Liver (tissue), 9 donors: ENCODE results near the gene THRAP3. TPM values are rescaled to one million over a fixed set of nuclear protein-coding genes. Genes with fewer than 3 reads are reported as not detected.

Experiments
- DNase-seq: peaks from one replicate; pipeline ENCODE4 v3.0.0-alpha.2; 2017; ENCODE audit warnings: low spot score
- H3K27ac ChIP-seq, 2 donors: one replicate each; pipeline ENCODE4 v1.7.0; 2013; ENCODE audit warnings: inconsistent platforms in 2 of 2, low read length in 2 of 2, control low read depth in 1 of 2, low read depth in 1 of 2, mild to moderate bottlenecking in 1 of 2
- H3K27me3 ChIP-seq, 4 donors: one replicate each; pipeline versions ENCODE4 v1.6.1 to v1.7.0; 2013; ENCODE audit warnings: low read length in 3 of 4, inconsistent platforms in 1 of 4, mild to moderate bottlenecking in 1 of 4, moderate library complexity in 1 of 4; ENCODE audit not compliant: control insufficient read depth in 4 of 4, insufficient read depth in 4 of 4
- H3K36me3 ChIP-seq, 4 donors: one replicate each; pipeline versions ENCODE4 v1.6.1 to v1.7.0; 2013; ENCODE audit warnings: low read length in 3 of 4, mild to moderate bottlenecking in 3 of 4, low read depth in 1 of 4, moderate library complexity in 1 of 4; ENCODE audit not compliant: control insufficient read depth in 4 of 4, insufficient read depth in 3 of 4
- H3K4me1 ChIP-seq, 4 donors: one replicate each; pipeline versions ENCODE4 v1.6.1 to v1.7.0; 2013; ENCODE audit warnings: low read length in 3 of 4, mild to moderate bottlenecking in 3 of 4, moderate library complexity in 1 of 4; ENCODE audit not compliant: control insufficient read depth in 4 of 4, insufficient read depth in 4 of 4
- H3K4me3 ChIP-seq, 3 donors: one replicate each; pipeline versions ENCODE4 v1.6.1 to v1.7.0; 2013; ENCODE audit warnings: low read length in 3 of 3, control low read depth in 1 of 3, low read depth in 1 of 3, mild to moderate bottlenecking in 1 of 3
- H3K9ac ChIP-seq, 2 donors: one replicate each; pipeline ENCODE4 v1.7.0; 2013; ENCODE audit warnings: low read length in 2 of 2, mild to moderate bottlenecking in 2 of 2, moderate library complexity in 2 of 2, control low read depth in 1 of 2, low read depth in 1 of 2
- H3K9me3 ChIP-seq, 4 donors: one replicate each; pipeline versions ENCODE4 v1.6.1 to v1.7.0; 2013; ENCODE audit warnings: low read length in 3 of 4; ENCODE audit not compliant: control insufficient read depth in 4 of 4
- EGR1 ChIP-seq, 2 donors: IDR thresholded peaks; 2 replicates each; pipeline ENCODE4 v1.6.1; 2016 to 2018; ENCODE audit warnings: antibody characterized with exemption in 2 of 2, low read depth in 2 of 2
- FOXA1 ChIP-seq: IDR thresholded peaks from 2 replicates; pipeline ENCODE4 v1.6.1; 2016; ENCODE audit warnings: antibody characterized with exemption
- FOXA2 ChIP-seq: IDR thresholded peaks from 2 replicates; pipeline ENCODE4 v1.6.1; 2016; ENCODE audit warnings: antibody characterized with exemption
- GABPA ChIP-seq, 2 donors: IDR thresholded peaks in 1 of 2; conservative IDR thresholded peaks in 1 of 2; 2 replicates each; pipeline ENCODE4 v1.6.1; 2016; ENCODE audit warnings: antibody characterized with exemption in 2 of 2, mild to moderate bottlenecking in 1 of 2, moderate library complexity in 1 of 2
- HNF4A ChIP-seq, 2 donors: conservative IDR thresholded peaks; 2 replicates each; pipeline ENCODE4 v1.6.1; 2016; ENCODE audit warnings: antibody characterized with exemption in 2 of 2, mild to moderate bottlenecking in 2 of 2
- HNF4G ChIP-seq: IDR thresholded peaks from 2 replicates; pipeline ENCODE4 v1.6.1; 2016; ENCODE audit warnings: antibody characterized with exemption
- JUND ChIP-seq, 2 donors: IDR thresholded peaks; 2 replicates each; pipeline ENCODE4 v1.6.1; 2016; ENCODE audit warnings: antibody characterized with exemption in 2 of 2
- MAX ChIP-seq: IDR thresholded peaks from 2 replicates; pipeline ENCODE4 v1.6.1; 2016; ENCODE audit warnings: antibody characterized with exemption
- NR2F2 ChIP-seq: IDR thresholded peaks from 2 replicates; pipeline ENCODE4 v1.6.1; 2016; ENCODE audit warnings: antibody characterized with exemption
- RXRA ChIP-seq, 2 donors: IDR thresholded peaks; 2 replicates each; pipeline ENCODE4 v1.6.1; 2017 to 2018; ENCODE audit warnings: antibody characterized with exemption in 2 of 2, mild to moderate bottlenecking in 1 of 2
- SP1 ChIP-seq: IDR thresholded peaks from 2 replicates; pipeline ENCODE4 v1.6.1; 2018; ENCODE audit warnings: antibody characterized with exemption, mild to moderate bottlenecking
- TAF1 ChIP-seq: conservative IDR thresholded peaks from 2 replicates; pipeline ENCODE4 v1.6.1; 2016; ENCODE audit warnings: antibody characterized with exemption, mild to moderate bottlenecking
- YY1 ChIP-seq: IDR thresholded peaks from 2 replicates; pipeline ENCODE4 v1.6.1; 2016; ENCODE audit warnings: antibody characterized with exemption, mild to moderate bottlenecking
- WGBS: extraction: QIAGEN DNeasy Blood & Tissue Kit; methylation state at CpG from one replicate; pipeline ENCODE4 v1.1.7; 2013; 5-methylcytosine and 5-hydroxymethylcytosine counted together
- polyA plus RNA-seq, 2 donors: library from polyadenylated mRNA; stranded (reverse) in 1 of 2; unstranded in 1 of 2; fragments of 200-250 nt in 1 of 2; fragments of >200 nt in 1 of 2; fragmentation: Nextera tagmentation in 1 of 2; extraction: Ambion mirVana in 1 of 2; gene quantifications; one replicate each; pipeline versions ENCODE4 v1.2.1 to v1.2.3, GENCODE V29; 2013 to 2015
- total RNA-seq, 2 donors: library from RNA; depleted of rRNA; stranded (reverse); fragments of >200 nt; gene quantifications; one replicate each; pipeline ENCODE4 v1.2.3, GENCODE V29; 2014
- TF ChIP-seq, protein P1 (sequence below): IDR thresholded peaks from 2 replicates; pipeline ENCODE4 v1.6.1; 2016; ENCODE audit warnings: antibody characterized with exemption, mild to moderate bottlenecking
- TF ChIP-seq, protein P2 (sequence below): IDR thresholded peaks from 2 replicates; pipeline ENCODE4 v1.6.1; 2016; ENCODE audit warnings: antibody characterized with exemption
- TF ChIP-seq, protein P3 (sequence below): IDR thresholded peaks from 2 replicates; pipeline ENCODE4 v1.6.1; 2016; ENCODE audit warnings: antibody characterized with exemption
- TF ChIP-seq, protein P4 (sequence below): fragments of 150-350 bp; IDR thresholded peaks from 2 replicates; pipeline ENCODE4 v1.5.1; 2017; ENCODE audit warnings: improper control_type of control experiment, low read depth, low read length; ENCODE audit not compliant: missing input control
- donor health status: healthy.
- donor health status: healthy.
- donor health status: healthy.
- donor health status: healthy.
- donor health status: healthy.

The THRAP3 gene
- total and polyA plus RNA-seq, 4 donors: 21.3 to 55.1 (median 45.8) TPM

GRCh38 chr1:36238433-36238832 is 14.2 kb downstream of the THRAP3 start:
- TF ChIP-seq JUND (IDR thresholded peaks at IDR 0.05): no peak
- TF ChIP-seq GABPA (IDR thresholded peaks at IDR 0.05 in 1 of 2, conservative IDR thresholded peaks at IDR 0.05 in 1 of 2): no peak
- no peak for TF ChIP-seq FOXA1
- TF ChIP-seq MAX: no peak
- TF ChIP-seq, protein P1, sequence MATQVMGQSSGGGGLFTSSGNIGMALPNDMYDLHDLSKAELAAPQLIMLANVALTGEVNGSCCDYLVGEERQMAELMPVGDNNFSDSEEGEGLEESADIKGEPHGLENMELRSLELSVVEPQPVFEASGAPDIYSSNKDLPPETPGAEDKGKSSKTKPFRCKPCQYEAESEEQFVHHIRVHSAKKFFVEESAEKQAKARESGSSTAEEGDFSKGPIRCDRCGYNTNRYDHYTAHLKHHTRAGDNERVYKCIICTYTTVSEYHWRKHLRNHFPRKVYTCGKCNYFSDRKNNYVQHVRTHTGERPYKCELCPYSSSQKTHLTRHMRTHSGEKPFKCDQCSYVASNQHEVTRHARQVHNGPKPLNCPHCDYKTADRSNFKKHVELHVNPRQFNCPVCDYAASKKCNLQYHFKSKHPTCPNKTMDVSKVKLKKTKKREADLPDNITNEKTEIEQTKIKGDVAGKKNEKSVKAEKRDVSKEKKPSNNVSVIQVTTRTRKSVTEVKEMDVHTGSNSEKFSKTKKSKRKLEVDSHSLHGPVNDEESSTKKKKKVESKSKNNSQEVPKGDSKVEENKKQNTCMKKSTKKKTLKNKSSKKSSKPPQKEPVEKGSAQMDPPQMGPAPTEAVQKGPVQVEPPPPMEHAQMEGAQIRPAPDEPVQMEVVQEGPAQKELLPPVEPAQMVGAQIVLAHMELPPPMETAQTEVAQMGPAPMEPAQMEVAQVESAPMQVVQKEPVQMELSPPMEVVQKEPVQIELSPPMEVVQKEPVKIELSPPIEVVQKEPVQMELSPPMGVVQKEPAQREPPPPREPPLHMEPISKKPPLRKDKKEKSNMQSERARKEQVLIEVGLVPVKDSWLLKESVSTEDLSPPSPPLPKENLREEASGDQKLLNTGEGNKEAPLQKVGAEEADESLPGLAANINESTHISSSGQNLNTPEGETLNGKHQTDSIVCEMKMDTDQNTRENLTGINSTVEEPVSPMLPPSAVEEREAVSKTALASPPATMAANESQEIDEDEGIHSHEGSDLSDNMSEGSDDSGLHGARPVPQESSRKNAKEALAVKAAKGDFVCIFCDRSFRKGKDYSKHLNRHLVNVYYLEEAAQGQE: no peak
- TF ChIP-seq, protein P2, sequence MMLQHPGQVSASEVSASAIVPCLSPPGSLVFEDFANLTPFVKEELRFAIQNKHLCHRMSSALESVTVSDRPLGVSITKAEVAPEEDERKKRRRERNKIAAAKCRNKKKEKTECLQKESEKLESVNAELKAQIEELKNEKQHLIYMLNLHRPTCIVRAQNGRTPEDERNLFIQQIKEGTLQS: no peak
- TF ChIP-seq EGR1 (IDR thresholded peaks at IDR 0.05; ENCODE audit: low read depth in 2 of 2): no peak
- TF ChIP-seq, protein P3, sequence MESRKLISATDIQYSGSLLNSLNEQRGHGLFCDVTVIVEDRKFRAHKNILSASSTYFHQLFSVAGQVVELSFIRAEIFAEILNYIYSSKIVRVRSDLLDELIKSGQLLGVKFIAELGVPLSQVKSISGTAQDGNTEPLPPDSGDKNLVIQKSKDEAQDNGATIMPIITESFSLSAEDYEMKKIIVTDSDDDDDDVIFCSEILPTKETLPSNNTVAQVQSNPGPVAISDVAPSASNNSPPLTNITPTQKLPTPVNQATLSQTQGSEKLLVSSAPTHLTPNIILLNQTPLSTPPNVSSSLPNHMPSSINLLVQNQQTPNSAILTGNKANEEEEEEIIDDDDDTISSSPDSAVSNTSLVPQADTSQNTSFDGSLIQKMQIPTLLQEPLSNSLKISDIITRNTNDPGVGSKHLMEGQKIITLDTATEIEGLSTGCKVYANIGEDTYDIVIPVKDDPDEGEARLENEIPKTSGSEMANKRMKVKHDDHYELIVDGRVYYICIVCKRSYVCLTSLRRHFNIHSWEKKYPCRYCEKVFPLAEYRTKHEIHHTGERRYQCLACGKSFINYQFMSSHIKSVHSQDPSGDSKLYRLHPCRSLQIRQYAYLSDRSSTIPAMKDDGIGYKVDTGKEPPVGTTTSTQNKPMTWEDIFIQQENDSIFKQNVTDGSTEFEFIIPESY: no peak

GRCh38 chr1:36239941-36240637 is 15.8 kb downstream of the THRAP3 start:
- peaks cover 7 to 24% (median 24%) of the 10 kb centered on the region in 4 donors for H3K4me1 ChIP-seq
- H3K36me3 ChIP-seq: peaks cover 2 to 6% (median 3%) of the 10 kb centered on the region in 4 donors
- H3K9me3 ChIP-seq: no peaks in the 10 kb centered on the region
- no peak overlapping the region for H3K9ac ChIP-seq
- H3K4me3 ChIP-seq: no peak overlapping the region
- DNase-seq: peak; percentile 55
- peak overlapping the region in 1 of 2 donors; percentile 46 for H3K27ac ChIP-seq
- no peaks in the 10 kb centered on the region for H3K27me3 ChIP-seq
- WGBS: 23% methylated on average over 4 of the region's 4 CpGs
- TF ChIP-seq NR2F2: no peak
- no peak for TF ChIP-seq JUND (IDR thresholded peaks at IDR 0.05)
- peak; percentile 65 to 69 for TF ChIP-seq RXRA (IDR thresholded peaks at IDR 0.05)
- TF ChIP-seq, protein P2: no peak
- peak; percentile 86 to 96 for TF ChIP-seq HNF4A (conservative IDR thresholded peaks at IDR 0.05)
- no peak for TF ChIP-seq FOXA1
- peak; percentile 39 for TF ChIP-seq SP1
- TF ChIP-seq, protein P3: no peak
- TF ChIP-seq TAF1: no peak
- no peak for TF ChIP-seq FOXA2
- peak; percentile 68 for TF ChIP-seq HNF4G
- TF ChIP-seq, protein P4, sequence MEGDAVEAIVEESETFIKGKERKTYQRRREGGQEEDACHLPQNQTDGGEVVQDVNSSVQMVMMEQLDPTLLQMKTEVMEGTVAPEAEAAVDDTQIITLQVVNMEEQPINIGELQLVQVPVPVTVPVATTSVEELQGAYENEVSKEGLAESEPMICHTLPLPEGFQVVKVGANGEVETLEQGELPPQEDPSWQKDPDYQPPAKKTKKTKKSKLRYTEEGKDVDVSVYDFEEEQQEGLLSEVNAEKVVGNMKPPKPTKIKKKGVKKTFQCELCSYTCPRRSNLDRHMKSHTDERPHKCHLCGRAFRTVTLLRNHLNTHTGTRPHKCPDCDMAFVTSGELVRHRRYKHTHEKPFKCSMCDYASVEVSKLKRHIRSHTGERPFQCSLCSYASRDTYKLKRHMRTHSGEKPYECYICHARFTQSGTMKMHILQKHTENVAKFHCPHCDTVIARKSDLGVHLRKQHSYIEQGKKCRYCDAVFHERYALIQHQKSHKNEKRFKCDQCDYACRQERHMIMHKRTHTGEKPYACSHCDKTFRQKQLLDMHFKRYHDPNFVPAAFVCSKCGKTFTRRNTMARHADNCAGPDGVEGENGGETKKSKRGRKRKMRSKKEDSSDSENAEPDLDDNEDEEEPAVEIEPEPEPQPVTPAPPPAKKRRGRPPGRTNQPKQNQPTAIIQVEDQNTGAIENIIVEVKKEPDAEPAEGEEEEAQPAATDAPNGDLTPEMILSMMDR: no peak
- no peak for TF ChIP-seq YY1
- peak; percentile 15 for TF ChIP-seq MAX

More at GRCh38 chr1:36238433-36238832, 14.2 kb downstream of the THRAP3 start:
- no peak overlapping the region for H3K27ac ChIP-seq
- H3K27me3 ChIP-seq: no peaks in the 10 kb centered on the region
- H3K4me3 ChIP-seq: no peak overlapping the region
- WGBS: 85% methylated on average over 2 of the region's 2 CpGs
- no peaks in the 10 kb centered on the region for H3K9me3 ChIP-seq
- H3K36me3 ChIP-seq: peaks cover 2 to 8% (median 4%) of the 10 kb centered on the region in 4 donors
- H3K9ac ChIP-seq: no peak overlapping the region
- no peak for DNase-seq
- peaks cover 6 to 20% (median 18%) of the 10 kb centered on the region in 4 donors for H3K4me1 ChIP-seq
